HUDEP-2 (cell line): Measurements from ENCODE around the gene ADAT1.

ENCODE experiments used
- DNase-seq, 76 experiments: peaks; one replicate each; lab custom pipeline; 2025; ENCODE audit not compliant: unreplicated experiment in 76 of 76; lab: John Stamatoyannopoulos, UW

ADAT1 gene, protein sequence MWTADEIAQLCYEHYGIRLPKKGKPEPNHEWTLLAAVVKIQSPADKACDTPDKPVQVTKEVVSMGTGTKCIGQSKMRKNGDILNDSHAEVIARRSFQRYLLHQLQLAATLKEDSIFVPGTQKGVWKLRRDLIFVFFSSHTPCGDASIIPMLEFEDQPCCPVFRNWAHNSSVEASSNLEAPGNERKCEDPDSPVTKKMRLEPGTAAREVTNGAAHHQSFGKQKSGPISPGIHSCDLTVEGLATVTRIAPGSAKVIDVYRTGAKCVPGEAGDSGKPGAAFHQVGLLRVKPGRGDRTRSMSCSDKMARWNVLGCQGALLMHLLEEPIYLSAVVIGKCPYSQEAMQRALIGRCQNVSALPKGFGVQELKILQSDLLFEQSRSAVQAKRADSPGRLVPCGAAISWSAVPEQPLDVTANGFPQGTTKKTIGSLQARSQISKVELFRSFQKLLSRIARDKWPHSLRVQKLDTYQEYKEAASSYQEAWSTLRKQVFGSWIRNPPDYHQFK

DNA sequence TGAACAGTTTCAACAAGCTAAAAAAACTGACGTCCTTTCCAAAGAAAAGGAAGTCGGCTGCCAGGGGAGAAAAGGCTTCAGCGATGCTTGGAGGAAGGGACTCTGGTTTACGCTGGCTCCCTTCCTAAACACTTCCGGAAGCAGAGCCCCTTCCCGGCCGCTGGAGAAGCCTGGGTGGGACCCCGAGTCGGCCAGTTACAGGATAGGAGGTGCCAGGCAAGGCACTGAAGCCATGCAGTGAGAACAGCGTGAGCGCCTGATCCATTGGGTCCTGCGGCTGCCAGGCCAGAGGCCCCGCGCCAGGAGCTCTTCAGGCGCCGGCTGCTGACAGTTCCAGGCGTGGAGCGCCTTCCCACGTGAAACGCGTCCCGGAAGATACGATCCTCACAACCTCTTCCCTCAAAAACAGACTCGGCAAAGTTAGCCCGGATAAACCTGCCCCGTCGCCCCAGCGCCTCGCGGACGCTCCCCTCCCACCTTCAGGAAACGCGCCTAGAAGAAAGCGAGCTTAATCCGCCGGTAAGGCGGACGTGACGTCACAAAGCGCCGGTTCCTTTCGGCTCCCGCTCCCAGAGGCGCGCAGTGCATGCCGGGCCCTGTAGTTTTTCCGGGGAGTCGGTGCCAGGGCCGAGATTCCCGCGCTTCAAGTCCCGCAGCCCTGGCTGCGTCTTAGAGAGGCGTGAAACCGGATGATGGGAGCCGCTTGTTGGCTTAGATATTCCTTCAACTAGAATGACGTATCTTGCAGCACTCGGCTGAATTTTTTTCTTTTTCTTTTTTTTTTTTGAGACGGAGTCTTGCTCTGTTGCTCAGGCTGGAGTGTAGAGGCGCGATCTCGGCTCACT, at the start of gene ADAT1:
TSS of gene ADAT1 (minus strand) at position 521 of the 845 bp plus-strand sequence. CDS start 2,482 bp downstream, outside the sequence.
- DNase-seq: peak in 75 of 76 experiments; percentile 19 to 96 (median 90)

- DNase-seq: no peak
Observed at GRCh38 chr16:75667503-75667902, 44.4 kb upstream of the ADAT1 start.

- no peak for DNase-seq
Observed at GRCh38 chr16:75660726-75661302, 37.7 kb upstream of the ADAT1 start.

GRCh38 chr16:75660321-75660720, 37.2 kb upstream of the ADAT1 start:
- no peak for DNase-seq

DNA sequence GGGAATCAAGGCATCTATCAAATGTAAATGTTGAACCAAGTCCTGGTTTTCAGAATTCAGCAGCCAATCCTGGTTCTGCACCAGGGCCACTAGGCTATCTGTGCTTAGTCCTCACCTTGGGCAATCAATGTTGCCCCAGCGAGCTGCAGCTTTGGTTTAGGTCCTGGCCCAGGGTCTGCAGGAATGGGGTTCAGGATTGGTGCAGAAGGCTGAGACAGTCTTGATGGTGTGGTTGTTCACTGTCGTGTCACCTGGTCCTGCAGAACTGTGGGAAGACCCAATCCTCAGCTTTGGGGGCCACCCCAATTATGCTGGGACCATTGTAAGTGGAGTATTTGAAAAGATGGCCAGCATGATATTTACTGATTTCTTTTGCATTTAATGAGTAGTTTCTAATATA, 35.1 kb upstream of the ADAT1 start:
- DNase-seq: no peak

DNA sequence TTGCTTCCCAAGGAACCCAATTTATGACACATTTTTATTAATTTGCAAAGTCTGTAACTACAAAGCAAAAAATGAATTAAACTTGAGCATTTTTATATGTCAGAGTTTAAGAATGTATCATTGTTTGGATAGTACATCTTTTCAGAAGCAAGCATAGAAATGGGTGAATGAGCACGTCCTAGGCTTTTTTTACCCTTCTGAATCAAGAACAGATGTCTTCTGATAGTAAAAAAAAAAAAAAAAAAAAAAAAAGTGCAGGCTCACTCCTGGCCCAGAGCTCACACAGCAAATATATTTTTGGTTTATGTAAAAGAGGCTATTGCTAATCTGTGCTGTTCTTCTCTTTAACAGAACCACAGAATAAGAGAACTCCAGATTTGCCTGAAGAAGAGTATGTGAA, 30.8 kb upstream of the ADAT1 start:
- no peak for DNase-seq

DNA sequence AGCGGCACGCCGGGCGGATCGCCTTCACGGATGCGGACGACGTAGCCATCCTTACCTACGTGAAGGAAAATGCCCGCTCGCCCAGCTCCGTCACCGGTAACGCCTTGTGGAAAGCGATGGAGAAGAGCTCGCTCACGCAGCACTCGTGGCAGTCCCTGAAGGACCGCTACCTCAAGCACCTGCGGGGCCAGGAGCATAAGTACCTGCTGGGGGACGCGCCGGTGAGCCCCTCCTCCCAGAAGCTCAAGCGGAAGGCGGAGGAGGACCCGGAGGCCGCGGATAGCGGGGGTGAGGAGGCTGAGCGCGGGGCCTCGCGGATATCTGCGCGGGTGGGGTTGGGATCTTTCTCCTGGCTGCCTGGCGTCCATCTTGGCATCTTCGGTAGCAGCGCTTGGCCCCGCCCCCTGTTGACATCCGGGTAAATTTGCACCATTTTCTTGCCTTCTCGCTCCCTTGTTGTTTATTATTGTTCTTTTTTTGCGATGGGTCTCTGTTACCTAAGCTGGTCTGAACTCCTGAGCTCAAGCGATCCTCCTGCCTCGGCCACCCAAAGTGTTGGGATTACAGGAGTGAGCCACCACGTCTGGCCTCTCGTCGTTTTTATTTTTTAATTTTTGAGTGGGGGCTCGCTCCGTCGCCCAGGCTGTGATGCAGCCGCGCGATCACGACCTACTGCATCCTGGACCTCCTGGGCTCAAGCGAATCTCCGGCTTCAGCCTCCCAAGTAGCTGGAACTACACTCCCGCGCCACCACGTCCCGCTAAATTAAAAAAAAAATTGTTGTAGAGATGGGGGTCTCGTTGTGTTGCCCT, 25.4 kb upstream of the ADAT1 start:
- DNase-seq: peak in 64 of 76 experiments; percentile 5 to 77 (median 54)

GRCh38 chr16:75647492-75648264, 24.6 kb upstream of the ADAT1 start, which contains the start of the genes KARS1 and TERF2IP:
Gene KARS1 (minus strand): TSS chr16:75647665. CDS start chr16:75647639, 26 bp downstream.
Gene TERF2IP (plus strand): TSS chr16:75647773. CDS start chr16:75647883, 110 bp downstream.
- DNase-seq: peak in 75 of 76 experiments; percentile 22 to 94 (median 86)

- peak in 2 of 76 experiments; percentile 16 to 36 for DNase-seq
Observed at GRCh38 chr16:75647112-75647491, 24.0 kb upstream of the ADAT1 start.

DNA sequence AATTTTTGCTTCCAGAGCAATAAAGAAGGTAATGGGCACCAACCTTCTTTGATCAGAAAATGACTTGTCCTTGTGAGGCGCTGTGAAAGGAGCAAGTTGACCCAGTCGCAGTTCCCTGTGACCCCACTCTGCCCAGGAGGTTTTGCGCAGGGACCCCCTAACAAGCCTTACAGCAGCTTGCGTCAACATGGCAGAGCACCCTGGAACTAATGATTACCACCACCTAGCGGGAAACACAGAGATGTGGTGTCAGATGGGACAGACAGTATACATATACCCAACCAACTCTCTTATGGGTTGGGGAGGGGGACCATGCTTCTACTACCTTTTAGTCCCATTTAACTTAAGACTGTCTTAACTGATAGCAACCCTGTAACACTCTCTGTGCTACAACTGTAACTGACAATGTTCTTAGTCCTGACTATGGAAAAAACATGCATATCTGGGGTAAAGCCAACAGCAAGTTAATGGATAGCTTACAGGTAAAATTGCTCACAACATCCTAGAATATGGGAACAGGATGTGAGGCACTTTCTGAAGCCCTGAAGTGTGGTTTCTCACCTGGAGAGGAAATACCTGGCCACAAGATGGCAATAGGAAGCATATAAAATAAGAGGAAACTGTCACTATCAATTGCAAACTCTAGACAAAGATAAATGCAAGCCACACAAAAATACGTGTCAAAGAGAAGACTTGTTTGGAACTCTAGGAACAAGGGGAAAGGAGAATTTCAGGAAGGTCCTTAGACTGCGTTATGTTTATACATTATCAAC, 21.3 kb upstream of the ADAT1 start:
- DNase-seq: no peak

GRCh38 chr16:75640598-75640997, 17.5 kb upstream of the ADAT1 start:
- DNase-seq: no peak

- DNase-seq: no peak
Observed at GRCh38 chr16:75635036-75635435, 12.0 kb upstream of the ADAT1 start.

- no peak for DNase-seq
Observed at GRCh38 chr16:75632857-75633256, 9.8 kb upstream of the ADAT1 start.

DNA sequence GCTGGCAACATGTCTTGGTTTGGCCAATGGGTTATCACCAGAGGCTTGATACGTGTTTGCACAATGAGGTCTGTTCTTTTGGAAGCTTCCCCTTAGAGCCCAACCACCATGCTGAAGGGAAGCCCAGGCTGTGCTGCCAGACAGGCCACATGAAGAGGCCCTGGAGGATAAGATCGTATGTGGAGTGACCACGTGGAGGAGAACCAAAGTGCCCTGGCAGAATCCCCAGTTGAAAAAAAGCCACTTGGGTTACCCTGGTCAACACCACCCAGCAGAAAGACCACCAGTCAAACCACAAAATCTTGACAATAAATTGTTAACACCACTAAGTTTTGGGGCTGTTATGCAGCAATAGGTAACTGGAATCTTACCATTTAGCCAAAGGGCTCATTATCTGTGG, 7.0 kb upstream of the ADAT1 start:
- no peak for DNase-seq

GRCh38 chr16:75629132-75629531, 6.1 kb upstream of the ADAT1 start:
- DNase-seq: no peak

GRCh38 chr16:75628351-75628750, 5.3 kb upstream of the ADAT1 start:
- DNase-seq: no peak

- DNase-seq: no peak
Observed at GRCh38 chr16:75627851-75628250, 4.8 kb upstream of the ADAT1 start.

- no peak for DNase-seq
Observed at GRCh38 chr16:75626806-75627205, 3.7 kb upstream of the ADAT1 start.
